ENCODE measurements around the gene GJD2. TPM values are rescaled to one million over a fixed set of nuclear protein-coding genes. Genes with fewer than 3 reads are reported as not detected.

The GJD2 gene
- total RNA-seq, 1 experiment from 2014 or later, result not detected

DNA sequence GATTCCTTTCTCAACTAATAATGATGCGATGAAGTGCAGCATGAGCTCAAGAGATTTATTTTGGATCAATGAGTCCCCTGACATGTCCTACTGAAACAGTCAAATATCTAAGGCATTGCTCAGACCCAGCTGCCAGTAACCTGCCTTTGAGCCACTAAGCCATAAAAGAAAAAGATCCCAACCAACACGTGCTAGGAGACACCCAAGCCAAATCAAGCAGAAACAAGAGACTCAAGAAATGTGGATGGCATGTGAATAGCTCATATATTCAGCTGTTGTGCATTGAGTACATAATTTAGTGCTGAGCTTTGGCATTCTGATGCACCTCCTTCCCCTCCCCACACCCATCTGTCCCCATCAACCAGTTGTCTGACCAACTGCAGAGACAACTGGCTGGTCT is 29.2 kb downstream of the GJD2 start:
- no peaks in the 10 kb centered on the region for H3K79me2 ChIP-seq (ENCODE audit: insufficient read depth, low read length)
- H3K27me3 Mint-ChIP-seq (ENCODE audit: low read depth), result peaks cover under 1% of the 10 kb centered on the region
- no peak overlapping the region for H3K14ac ChIP-seq (ENCODE audit: insufficient read depth, low read length)
- no peak overlapping the region for H4K5ac ChIP-seq (ENCODE audit: insufficient read length, low read depth, low read length)
- H3K9me3 Mint-ChIP-seq, result peaks cover 0 to 12% of the 10 kb centered on the region in 2 experiments; a peak in 4 of 5 replicates
- H4K8ac ChIP-seq (replicated peaks; ENCODE audit: insufficient read length, low read depth, low read length), result no peak overlapping the region
- H2BK12ac ChIP-seq (ENCODE audit: insufficient read length, low read depth, low read length), result no peak overlapping the region
- H3K18ac ChIP-seq (ENCODE audit: insufficient read length, low read depth, low read length), result no peak overlapping the region
- H3K27me3 ChIP-seq (ENCODE audit: insufficient read depth, low read length), result no peaks in the 10 kb centered on the region
- H2AFZ ChIP-seq (ENCODE audit: low read length), result no peak overlapping the region
- no peaks in the 10 kb centered on the region for H3K9me3 ChIP-seq (ENCODE audit: control insufficient read depth, low read depth, low read length)
- no peaks in the 10 kb centered on the region for H4K20me1 ChIP-seq (ENCODE audit: control insufficient read depth, insufficient read depth, insufficient read length)
- H3K79me1 ChIP-seq (ENCODE audit: insufficient read depth, low read depth, low read length, poor library complexity, severe bottlenecking), result no peaks in the 10 kb centered on the region
- no peak for DNase-seq
- H3K4me1 ChIP-seq (ENCODE audit: insufficient read depth, low read length), result peaks cover 11% of the 10 kb centered on the region; the same call in 1 of the 2 replicates
- H3T11ph ChIP-seq (ENCODE audit: low read length), result no peak overlapping the region
- TF ChIP-seq CTCF (conservative IDR thresholded peaks at IDR 0.05), result no peak
- no peak overlapping the region for H2BK5ac ChIP-seq (ENCODE audit: insufficient read length, low read length)
- H3K27ac Mint-ChIP-seq, result peak overlapping the region in 1 of 3 experiments; percentile 85; a peak in 1 of 7 replicates
- no peak overlapping the region for H3K27ac ChIP-seq (ENCODE audit: insufficient read length, low read depth, low read length)
- no peak overlapping the region for H3K4me3 Mint-ChIP-seq
- H3K56ac ChIP-seq (ENCODE audit: insufficient read length, low read depth, low read length), result no peak overlapping the region
- no peak overlapping the region for H3K23ac ChIP-seq (ENCODE audit: insufficient read length, low read depth, low read length)
- H3K4me2 ChIP-seq (ENCODE audit: insufficient read depth, insufficient read length, low read length), result no peak overlapping the region
- H3K4ac ChIP-seq (ENCODE audit: low read depth, low read length), result no peak overlapping the region
- H3K4me1 Mint-ChIP-seq, result peaks cover 60 to 67% of the 10 kb centered on the region in 2 experiments
- no peak overlapping the region for H2BK20ac ChIP-seq (ENCODE audit: low read depth, low read length, poor library complexity, severe bottlenecking)
- H3K9ac ChIP-seq (ENCODE audit: extremely low read depth, insufficient read length, low read length), result no peak overlapping the region
- H2AK5ac ChIP-seq (ENCODE audit: insufficient read length, low read length), result no peak overlapping the region
- no peak overlapping the region for H2BK15ac ChIP-seq (ENCODE audit: low read depth, low read length)
- no peaks in the 10 kb centered on the region for H3K23me2 ChIP-seq (ENCODE audit: insufficient read length, low read depth, low read length, poor library complexity, severe bottlenecking)
- peaks cover 0 to 13% (median 0%) of the 10 kb centered on the region in 3 experiments; a peak in 3 of 7 replicates for H3K36me3 Mint-ChIP-seq (ENCODE audit: insufficient read depth in 1 of 3, low read depth in 3 of 3)
- no peak overlapping the region for H2BK120ac ChIP-seq (ENCODE audit: low read depth, low read length, poor library complexity, severe bottlenecking)
- WGBS (ENCODE audit: extremely low coverage, insufficient read length, low lambda C conversion rate), result no CpG with 5 or more reads among the region's 2 CpGs
- no peak overlapping the region for H4K91ac ChIP-seq (ENCODE audit: insufficient read length, low read depth, low read length)
